Stimulated activated CD8-positive, alpha-beta memory T cell treated with anti-CD3 and anti-CD28 coated beads, Interleukin-7, amount 100 ng/mL, for 1 hour (primary cell): ENCODE data around the gene SLAMF9.

Experiments
- DNase-seq, 2 donors: peaks; one replicate each; pipeline ENCODE4 v3.0.0-alpha.2; 2020; ENCODE audit warnings: low read depth in 2 of 2

Gene SLAMF9

DNA sequence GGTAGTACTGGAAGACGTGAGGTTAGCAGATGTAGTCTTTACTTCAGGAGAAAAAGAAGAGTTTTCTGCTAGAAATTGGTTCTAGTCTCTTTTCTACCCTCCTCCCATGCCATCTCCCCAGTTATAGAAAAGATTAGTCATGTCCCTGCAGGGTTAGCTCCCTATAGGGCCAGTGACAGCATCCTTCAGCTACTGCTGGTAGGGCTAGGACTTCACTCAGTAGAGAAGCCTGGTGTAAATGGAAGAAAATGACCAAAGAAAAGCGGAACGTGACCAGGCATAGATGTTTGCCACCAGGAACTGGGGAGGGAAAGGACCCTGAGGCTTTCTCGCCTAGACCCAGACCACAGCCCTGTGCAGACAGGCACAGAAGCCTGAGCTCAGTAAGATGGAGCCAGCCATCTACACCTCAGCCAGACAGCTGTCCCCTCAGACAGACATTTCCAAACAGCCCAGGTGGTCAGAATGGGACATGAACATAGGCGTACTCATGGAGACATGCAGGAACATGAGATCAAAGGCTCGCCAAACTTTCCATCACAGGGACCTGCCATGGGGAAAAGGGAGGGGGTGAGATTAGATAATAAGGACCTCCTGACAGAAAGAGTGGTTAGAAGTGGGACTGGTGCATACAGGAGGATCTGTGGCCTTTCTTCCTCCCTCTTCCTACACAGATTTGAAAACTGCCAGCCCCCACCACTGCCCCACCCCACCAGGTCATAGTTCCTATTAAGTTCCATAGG lies 23.5 kb upstream of the SLAMF9 start:
- DNase-seq = no peak

DNA sequence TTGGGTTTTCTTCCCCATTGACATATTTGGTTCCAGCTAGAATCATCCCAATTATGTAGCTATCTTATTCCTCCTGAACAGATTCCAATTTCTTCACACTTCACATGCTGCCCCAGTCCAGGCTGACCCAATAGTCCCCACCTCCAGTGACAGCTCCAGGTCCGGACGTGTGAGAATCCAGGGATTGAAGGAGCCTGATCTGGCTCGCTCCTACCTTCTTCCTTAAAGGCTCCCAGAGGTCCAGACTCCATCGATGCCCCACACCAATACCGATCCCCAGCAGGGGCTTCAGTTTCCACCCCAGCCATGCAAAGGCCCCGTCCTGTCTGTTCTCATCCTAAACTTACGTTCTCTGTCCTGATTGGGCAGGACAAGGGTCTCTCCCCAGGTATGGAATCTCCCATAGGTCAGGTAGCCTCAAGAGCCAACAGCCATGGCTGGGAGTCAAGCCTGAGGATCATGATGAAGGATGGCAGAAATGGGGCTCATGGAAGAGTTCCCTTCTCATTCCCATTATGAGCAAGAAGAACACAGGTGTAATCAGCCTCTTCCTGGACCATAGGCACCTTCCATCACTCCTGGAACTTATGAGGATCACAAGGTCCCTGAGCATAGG lies 20.4 kb upstream of the SLAMF9 start:
- no peak for DNase-seq

DNA sequence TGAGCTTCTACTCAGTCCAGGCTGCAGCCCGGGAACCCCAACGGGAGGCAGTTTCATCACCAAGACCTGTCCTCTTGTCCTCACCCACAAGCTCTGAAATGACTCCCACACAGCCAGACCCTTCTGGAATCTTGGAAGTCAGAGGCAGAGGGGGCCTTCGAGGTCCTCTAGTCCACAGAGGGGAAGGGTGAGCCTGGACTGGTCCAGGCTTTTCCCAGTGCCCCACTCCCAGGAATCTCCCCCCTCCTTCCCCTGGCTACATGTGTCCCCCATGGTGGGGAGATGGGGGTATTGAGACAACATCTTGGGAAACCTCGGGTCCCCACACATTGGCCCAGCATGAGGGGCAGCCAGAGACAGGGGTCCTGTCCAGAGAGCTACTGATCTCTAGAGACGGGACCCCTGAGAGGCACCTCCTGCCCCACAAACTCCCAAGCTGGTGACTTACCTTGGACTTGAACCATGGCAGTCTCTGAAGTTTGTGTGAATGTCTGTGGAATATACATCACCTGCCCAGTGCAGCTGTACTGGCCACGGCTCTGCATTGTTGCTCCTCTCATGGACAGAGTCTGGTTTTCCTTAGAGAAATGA lies 19.4 kb upstream of the SLAMF9 start:
- DNase-seq = no peak

DNA sequence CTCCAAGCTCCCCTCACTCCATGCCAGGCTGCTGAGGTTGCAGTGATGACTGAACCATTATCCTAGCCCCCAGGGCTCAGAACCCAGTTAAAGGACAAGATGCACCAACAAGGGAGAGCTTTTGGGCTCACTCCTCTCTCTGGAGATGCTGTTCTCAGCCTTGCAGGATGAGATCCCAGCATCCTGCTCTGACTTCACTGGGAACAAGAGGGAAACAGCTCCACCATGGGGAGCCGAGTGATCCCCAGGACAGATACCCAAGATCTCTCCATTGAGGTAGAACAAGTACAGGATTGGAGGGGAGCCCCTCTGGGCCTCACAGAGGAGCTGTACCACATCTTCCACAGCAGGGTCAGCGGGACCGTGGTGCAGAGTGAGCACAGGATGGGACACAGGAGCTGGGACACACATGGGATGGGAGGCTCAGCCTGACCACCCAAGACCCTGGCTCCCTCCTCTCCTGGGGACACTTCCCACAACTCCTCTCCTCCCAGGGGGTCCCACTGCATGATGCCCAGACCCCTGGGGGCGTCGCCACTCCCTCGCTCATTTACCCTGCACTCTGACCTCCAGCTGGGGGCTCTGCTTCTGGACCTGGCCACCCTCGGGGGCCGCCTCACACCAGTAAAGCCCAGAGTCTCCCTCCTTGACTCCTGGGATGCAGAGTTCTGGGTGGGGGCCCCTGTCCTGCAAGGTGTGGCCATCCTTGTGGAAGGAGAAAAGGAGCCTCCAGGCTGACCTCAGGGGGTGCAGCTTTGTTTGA lies 18.6 kb upstream of the SLAMF9 start:
- no peak for DNase-seq

DNA sequence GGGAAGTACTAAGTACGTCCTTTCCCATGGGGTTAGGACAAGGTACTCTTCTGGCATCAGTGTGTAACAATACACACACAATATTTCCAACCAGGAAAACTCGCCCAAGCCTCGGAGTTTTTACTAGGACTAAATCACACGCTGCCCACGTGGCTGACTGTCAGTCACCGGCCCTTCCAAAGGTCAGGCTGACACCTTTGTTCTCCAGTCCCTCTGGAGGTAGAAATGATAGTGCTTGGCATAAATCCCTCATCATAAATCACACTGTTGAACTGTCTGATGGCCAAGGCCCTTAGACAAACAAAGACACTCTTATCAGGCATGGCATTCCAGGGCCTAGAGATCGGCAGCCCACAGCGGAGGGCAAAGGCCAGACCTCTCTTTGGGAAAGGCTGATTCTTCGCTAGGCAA lies 16.9 kb upstream of the SLAMF9 start:
- DNase-seq = no peak

DNA sequence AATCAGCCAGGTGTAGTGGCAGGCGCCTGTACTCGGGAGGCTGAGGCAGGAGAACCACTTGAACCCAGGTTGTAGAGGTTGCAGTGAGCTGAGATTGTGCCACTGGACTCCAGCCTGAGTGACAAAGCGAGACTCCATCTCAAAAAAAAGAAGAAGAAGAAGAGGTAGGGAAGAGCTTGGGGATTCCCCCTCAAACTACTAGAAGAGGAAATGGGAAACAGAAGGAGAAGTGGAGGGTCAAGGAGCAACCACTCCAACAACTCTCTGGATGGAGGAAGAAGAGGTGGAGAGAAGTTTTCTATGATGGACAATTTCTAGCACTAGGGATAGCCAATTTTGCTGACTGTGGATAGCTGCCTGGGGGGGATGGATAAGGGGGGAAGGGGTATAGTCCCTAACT lies 14.9 kb upstream of the SLAMF9 start:
- DNase-seq = no peak

DNA sequence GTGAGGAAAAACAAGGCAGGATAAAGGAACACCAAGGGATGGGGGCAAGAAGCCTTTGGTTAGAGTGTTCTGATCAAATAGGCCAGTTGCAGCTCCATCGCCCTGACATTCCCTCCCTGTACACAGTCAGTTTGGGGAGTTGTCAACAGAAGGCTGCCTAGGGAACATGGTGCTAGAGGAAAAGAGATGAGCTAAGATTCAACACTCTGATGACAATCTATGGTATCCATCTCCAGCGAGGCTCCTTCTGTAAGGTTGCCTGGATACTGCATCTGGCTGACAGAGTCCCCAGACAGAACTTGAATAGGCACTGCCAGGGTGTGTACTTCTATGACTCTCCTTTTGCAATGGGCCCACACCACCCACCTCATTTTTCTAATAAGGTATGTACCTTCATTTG lies 11.2 kb upstream of the SLAMF9 start:
- DNase-seq = no peak

DNA sequence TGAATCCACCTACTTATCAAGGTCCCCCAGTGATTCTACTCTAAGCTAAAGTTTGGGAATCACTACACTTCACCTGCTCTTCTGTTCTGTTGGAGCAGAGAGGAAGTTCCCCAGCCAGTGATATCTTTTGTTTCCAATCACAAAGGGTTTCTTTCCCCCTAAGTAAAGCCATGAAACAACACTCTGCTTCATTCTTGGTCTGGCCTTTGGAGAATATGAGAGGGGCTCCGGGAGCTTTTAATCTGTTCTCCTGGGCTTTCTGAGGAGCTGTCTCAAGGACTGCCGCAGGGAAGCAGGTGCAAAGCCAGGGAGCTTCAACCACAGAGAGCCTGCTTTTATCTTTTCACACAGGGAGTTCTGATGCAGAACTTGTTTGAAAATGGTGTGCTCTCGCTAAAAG lies 10.1 kb upstream of the SLAMF9 start:
- no peak for DNase-seq

DNA sequence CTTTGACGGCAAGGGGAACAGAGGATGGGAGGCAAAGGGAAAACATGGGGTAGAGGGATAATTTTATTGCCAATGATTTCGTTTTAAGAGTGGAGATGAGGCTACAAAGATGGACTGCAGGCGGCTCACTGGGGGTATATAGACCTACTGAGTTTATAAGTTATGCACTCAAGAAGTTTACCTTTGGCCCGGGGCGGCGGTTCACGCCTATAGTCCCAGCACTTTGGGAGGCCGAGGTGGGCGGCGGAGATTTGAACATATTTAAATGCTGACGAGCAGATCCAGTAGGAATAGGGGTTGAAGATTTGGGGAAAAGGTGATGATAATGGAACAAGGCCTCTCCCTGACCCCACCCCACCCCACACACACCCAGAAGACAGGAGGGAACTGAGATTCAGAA lies 8.1 kb upstream of the SLAMF9 start:
- no peak for DNase-seq

DNA sequence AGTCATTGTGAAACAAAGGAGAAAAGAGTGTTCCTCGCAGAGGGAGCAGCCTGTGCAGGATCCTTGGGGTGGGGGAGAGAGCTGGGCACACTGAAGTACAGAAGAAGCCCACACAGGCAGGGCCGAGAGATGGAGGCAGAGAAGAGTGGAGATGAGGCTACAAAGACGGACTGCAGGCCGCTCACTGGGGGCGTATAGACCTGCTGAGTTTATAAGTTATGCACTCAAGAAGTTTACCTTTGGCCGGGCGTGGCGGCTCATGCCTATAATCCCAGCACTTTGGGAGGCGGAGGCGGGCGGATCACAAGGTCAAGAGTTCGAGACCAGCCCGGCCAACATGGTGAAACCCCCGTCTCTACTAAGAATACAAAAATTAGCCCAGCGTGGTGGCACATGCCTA lies 7.6 kb upstream of the SLAMF9 start:
- DNase-seq = no peak

DNA sequence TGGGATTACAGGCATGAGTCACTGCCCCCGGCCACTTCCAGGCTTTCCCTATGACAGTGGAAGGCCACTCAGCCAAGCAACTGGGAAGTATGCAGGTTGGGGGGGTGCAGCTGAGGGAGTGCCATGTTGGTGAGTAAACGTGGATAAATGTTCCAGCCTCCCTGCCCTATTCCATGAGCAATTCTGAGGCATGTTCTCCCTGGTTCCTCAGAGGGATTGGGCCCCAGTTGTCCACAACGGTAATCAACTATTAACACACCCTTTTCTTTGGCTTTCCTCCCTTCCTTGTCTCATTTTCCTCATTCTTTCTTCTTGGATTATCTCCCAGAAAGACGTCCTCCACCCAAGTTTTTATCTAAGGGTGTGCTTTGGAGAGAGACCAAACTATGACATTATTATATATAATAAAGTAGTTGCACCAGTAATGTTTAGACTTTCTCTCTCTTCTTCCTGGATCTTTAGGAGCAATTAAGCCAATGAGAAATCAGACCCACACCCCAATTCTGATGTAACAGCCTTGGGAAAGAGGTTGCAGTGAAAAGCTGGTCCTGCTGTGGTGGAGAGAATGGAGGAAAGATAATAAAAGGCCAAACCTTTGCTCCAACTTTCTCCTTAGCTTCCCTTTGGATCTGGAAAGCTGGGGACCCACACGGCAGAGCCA lies 6.8 kb upstream of the SLAMF9 start:
- DNase-seq = no peak

DNA sequence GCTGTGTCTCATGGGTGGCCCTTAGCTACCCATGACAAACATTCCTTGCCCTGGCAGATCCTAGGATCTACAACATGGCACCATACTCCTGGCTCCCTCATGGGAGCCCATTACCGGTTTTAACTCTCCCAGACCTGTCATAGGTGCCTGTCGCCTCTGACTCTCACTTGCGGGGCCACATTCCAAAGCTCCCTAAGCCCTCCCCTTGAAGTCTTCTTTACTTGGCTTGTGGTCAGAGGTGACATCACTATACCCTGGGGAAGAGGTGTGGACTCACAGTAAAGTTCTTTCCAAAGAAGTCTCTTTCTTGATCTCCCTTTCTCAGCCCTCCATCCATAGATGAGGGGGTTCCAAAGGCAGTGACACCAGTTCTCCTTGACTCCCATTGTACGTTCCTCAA lies 5.4 kb upstream of the SLAMF9 start:
- DNase-seq = no peak

DNA sequence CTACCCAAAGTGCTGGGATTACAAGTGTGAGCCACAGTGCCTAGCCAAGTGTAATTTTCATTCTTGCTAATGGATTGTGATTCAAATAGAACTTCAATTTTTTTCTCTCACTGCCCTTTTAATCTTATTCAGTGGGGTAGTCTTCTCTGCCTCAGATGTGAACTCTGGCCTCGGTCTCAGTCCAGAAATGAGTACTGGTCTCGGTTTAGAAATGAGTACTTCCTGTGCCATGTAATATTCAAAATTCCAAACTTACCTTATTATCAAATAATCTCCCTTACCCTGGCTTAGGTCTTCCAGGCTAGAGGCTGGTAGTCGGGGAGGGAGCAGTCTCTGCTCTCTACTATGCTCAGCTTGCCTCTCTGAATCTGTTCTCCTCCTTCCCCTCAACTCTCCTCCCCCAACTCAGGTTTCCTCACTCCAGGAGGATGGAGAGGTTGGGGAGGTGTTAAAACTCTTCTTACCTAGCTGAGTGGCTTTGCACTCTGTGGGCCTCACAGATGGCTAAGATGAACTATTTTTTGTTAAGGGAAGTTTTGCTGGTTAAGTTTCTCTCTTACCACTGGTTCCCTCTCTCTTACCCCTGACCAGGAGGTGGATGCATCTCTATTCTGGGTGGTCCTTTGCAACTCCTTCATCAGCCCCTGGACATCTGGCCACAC lies 4.8 kb upstream of the SLAMF9 start:
- no peak for DNase-seq

DNA sequence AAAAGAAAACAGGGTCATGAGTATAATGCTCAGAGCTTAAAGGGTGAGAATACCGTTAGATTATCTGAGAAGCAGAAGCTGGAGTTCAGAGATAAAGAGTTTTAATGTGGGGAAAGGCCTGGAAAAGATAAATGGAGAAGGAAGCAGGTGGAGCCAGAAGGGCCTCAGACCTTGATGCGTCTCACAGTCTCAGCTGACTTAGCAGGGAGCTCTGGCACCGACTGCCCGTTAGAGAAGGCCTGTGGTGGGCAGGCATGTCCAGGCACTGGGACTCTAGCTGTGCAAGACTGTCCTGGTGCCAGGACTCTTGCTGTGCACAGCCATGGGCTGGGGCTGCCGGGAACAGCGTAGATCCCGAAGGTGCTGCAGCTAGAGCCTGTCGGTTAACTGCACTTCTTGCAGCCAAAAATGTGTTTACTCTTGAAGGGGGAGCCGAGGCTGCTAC lies 3.8 kb upstream of the SLAMF9 start:
- no peak for DNase-seq

DNA sequence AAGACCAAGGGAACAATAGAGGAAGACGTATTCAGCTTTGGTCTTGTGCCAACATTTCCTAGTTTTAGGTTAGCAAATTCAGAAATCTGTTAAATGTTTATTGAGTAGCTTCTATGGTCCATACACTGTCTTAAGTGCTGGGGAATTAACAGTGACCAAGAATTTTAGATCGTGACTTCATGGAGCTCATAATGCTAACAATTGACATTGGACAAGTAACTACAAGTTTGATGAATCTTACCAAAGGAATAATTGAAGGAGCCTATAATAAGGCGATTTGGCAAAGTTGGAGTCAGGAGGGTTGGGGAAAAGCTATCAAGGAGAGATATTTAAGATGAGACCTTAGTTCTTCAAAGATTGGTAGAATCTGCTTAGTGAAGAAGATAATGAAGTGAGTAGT lies 1.4 kb upstream of the SLAMF9 start:
- DNase-seq = no peak

DNA sequence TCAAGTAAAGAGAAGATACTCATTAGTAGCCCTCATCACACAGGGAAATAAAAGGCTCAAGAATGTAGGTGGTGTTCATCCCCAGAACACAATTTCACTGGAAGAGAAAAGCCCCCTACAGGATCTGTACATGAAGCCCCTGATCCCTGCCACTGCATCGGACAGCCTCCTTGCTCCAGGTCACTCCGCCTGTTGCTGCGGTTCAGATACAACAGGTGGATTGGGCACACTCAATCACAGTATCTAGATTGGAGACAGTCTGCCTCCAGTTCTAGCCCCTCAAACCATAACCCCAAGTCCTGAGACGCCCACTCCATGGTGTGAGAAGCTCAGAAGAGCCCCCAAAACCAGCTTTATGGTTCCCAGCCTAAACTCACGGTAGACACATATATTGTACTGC lies 1.1 kb downstream of the SLAMF9 start:
- DNase-seq = no peak

DNA sequence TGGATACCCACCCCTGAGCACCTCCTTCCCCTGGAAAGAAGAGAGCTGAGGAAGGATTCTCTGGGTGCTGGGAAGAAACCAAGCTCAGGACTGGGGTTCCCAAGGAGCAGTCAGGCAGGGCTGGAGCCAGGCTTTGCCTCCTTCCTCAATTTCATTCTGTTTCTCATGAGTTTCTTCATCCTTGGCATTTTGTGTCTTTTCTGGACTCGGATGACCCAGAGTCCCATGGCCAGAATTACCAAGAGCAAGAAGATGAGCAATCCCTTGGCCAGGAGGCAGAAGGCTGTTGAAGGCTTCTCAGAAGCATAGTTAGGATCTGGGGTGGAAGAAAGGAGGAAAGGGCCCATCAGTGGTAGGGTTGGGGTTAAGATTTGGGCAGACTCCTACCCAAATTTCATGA lies 2.5 kb downstream of the SLAMF9 start:
- DNase-seq = no peak

DNA sequence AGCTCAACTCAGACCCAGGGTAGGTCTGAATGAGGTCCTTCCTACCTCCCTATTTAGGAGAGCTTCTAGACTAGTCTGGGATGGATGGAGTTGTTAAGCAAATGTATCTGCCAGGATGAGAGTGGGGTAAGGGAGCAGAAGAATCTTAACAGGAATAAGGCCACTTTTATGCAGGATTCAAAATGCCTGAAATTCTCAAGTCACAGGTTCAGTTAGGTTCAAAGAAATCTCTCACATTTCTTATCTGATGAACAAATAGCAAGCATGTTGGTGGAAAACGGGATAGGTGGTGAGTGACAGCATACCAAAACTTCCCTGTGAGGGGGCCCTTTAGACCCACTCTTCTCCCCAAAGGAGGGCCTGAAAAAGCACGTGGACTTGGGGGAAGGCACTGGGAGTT lies 3.0 kb downstream of the SLAMF9 start:
- no peak for DNase-seq

DNA sequence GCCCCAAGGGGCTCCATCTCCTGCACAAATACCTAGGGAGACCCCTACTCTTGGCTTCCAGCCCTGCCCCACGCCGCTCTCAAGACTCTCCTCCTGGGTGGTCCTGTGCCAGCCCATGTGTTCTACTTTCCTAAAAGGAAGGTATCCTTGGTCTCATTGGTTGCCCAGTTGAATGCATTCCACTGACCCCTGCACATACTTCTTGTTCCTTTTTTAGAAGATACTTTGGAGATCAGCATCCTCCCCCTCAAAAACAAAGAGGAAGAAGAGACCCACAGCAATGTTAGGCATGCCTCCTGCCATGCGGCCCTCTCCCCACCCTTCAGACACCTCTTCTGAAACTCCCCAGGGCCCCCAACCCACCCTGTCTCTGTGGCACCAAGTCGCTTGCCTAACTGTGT lies 4.1 kb downstream of the SLAMF9 start:
- no peak for DNase-seq

DNA sequence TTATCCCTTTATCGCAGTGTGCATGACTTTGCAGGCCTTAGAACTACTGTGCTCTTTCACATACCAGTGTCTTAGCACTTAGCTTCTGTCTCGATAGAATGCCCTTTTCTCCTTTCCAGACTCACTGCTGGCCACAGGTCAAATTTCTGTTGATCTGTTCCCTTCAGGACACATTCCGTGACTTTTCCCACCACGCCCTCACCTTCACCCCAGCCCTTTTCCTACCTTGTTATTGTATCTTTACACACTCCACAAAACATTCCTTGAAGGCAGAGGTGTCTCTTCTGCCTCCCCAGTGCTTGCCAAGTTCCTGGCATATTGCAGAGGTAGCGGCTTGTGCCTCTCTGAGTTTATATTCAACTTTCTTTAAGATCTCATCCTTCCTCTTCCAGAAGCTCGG lies 4.9 kb downstream of the SLAMF9 start:
- DNase-seq = no peak

DNA sequence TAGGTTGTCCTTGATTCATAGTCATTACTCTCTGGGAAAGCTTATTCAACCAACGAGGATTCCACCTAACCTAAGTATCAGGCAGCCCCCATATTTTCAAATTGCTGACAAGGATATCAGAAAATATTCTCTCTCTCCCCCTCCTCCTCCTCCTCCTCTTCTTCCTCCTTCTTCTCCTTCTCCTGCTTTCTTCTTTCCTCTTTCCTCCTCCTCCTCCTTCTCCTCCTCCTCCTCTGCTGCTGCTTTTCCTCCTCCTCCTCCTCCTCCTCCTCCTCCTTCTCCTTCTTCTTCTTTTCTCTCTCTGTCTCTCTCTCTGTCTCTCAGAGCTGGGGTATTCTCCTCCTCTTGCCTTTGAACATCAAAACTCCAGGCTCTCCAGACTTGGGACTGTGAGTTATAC lies 6.1 kb downstream of the SLAMF9 start:
- DNase-seq = no peak
